GM12801 (cell line): ENCODE data around the gene SPTBN2.

Experiments
- TF ChIP-seq, protein P1 (sequence below): IDR thresholded peaks from one replicate; pipeline ENCODE4 v1.5.1; 2011; ENCODE audit warnings: control low read depth; ENCODE audit not compliant: insufficient read length; ENCODE audit errors: extremely low read depth

The SPTBN2 gene

DNA sequence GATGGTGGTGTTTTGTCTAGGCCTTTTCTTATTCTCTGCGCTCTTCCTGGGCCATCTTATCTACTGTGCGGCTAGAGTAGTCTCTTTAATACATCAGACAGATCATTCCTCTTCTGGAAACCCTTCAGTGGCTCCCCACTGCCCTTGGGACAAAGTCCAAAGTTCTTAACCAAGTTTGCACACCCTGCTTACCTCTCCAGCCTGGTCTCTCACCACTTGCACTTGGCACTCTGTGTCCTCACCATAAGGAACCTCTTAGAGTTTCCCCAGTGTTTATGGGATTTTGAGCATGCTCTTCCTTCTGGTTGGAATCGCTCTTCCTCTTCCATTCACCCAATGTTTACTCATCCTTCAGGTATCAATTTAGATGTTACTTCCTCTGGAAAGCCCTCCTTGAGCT is 5.2 kb upstream of the SPTBN2 start:
- TF ChIP-seq, protein P1, sequence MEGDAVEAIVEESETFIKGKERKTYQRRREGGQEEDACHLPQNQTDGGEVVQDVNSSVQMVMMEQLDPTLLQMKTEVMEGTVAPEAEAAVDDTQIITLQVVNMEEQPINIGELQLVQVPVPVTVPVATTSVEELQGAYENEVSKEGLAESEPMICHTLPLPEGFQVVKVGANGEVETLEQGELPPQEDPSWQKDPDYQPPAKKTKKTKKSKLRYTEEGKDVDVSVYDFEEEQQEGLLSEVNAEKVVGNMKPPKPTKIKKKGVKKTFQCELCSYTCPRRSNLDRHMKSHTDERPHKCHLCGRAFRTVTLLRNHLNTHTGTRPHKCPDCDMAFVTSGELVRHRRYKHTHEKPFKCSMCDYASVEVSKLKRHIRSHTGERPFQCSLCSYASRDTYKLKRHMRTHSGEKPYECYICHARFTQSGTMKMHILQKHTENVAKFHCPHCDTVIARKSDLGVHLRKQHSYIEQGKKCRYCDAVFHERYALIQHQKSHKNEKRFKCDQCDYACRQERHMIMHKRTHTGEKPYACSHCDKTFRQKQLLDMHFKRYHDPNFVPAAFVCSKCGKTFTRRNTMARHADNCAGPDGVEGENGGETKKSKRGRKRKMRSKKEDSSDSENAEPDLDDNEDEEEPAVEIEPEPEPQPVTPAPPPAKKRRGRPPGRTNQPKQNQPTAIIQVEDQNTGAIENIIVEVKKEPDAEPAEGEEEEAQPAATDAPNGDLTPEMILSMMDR = no peak

DNA sequence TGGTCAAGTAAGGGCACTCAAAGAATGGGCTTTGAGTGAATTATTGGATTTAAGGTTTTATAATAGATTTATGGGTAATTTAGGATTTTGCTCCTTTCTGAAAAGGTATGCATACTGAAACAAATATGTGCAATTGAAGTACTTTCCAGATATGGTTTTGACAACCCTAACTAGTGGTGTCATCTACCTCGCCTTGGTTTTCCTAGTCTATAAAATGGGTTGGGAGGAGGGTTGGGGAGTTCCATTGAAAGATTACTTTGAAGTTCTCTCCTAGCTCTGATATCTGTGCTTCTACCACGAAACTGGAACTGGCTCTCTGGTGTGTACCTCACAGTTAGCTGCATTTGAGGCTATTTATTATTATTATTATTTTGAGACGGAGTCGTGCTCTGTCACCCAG is 431 bp upstream of the SPTBN2 start:
- TF ChIP-seq, protein P1 = no peak

DNA sequence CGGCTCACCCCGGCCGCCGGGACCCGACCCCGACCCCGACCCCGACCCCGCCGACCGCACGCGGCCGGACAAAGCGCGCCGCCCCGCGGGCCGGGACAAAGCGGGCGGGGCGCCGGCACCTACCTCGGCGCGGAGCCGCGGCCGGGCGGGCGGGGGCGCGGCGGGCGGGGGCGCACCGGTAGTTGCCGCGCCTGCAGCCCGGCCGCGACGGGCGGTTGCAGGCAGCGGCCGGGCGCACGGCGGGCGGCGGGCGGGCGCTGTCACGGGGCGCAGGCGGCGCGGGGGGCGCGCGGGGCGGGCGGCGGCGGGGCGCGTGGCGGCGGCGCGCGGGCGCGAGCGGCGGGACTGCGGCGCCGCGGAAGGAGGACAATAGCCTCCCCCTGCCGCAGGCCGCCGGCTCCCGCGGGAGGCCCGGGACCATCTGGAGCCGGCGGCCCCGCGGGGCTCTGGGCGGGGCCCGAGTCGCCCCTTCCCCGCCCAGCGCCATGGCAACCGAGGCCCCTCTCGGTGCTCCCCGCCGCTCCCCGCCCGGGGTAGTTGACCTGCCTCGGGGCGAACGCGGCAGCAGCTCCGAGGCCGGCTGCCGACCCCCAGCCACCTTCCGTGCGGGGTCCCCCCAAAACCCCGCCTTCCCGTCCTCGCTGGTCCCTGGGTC is 851 bp downstream of the SPTBN2 start:
- TF ChIP-seq, protein P1 = no peak

DNA sequence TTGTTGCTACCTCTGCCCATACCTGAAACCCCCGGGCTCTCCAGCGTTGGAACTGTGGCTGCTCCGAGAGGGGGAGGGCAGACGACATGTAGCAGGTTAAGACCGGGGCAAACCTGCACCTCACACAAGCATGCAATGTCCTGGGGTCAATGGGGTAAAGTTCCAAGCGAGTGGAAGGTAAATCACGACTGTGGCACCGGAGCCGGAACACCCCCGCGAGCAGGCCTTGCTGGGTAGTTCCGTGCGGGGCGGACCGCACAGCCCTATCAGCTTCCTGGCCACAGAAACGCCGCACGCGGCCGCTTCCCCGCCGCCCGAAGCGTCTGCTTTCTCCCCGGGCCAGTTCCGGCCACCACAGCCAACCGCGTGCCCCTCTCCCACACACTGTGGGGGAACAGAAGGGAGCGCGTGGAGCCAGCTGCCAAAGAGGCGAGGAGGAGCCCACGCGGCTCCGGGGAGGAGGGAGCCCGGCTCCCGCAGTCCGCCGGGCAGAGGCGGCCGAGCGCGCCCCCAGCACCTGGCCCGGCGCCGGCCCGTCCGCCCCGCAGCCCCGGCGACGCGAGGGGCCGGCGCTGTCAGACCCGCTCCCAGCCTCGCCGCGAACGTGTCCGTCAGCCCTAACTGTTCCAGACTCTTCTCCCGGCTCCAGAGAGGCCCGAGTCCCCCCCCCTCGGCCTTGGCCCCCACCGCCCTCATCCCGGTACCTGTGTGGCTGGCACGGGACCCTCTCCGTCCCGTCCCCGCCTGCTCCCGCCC is 1.6 kb downstream of the SPTBN2 start:
- TF ChIP-seq, protein P1 = no peak

DNA sequence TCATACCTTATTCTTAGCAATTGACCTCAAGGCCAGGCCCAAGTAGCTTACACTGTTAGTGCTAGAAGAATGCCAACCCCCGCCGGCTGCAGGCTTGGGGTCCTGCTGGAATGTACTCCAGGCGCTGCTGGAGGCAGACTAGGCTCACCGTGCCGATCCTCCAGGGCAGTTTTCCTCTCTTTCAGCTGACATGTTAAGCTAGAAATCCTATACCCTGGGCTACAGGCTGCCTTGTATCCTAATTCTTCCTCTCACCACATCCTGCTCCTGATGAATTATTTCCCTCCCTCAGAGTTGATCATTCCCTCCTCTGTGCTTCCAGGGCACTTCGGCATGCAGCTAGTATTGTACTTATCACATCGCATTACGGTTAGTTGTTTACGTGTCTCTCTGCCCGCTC is 3.4 kb downstream of the SPTBN2 start:
- TF ChIP-seq, protein P1 = no peak

DNA sequence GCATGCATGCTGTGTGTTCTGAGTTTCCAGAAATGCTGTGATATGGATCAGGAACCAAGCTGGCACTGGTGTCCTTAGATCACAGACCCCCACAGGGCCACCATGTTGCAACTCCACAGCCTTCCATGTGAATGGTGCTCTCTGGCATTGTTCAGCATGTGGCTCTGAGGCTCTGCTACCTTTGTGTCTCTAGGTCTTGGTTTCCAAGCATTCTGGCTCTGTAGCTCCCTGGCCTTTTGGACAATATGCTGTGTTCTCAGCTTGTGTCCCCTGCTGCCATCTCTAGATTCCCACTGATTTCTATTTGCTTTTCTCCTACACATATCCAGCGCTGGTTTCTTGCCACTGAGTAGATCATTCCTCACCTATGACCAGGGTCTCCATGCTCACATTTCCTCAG is 3.9 kb downstream of the SPTBN2 start:
- TF ChIP-seq, protein P1 = no peak

DNA sequence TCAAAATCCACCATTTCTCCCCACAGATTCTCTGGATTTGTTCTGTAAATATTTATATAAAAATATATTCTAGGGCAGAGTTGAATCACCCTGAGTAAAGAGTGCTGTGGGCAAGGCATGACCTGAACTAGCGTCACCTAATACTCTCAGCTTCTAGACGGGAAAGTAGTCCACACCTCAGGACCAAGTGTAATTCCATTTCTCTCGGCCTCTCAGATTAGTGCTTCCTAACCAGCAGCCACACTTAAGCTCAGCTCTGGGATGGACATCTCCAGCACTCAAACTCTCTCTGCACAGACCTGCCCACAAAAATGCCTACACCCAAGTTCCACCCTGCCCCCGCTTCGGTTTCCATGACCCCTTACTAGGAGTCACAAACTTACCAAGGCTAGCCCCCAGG is 5.3 kb downstream of the SPTBN2 start:
- TF ChIP-seq, protein P1 = no peak
